HG02678 (cell line): ENCODE data around the gene ZNF197.
"Not testable (repeated sequence)": the region's sequence is repeated elsewhere in the genome, so short reads cannot be mapped to it uniquely, and the experiment has no call there.

Source experiments
- ATAC-seq: cut with Tn5 transposase; IDR thresholded peaks from one replicate; pipeline ENCODE4 v1.9.1; 2021; ENCODE audit warnings: mild to moderate bottlenecking, moderate library complexity; ENCODE audit not compliant: unreplicated experiment

Gene ZNF197

GRCh38 chr3:44661189-44661588 is 36.4 kb downstream of the ZNF197 start:
- no peak for ATAC-seq

DNA sequence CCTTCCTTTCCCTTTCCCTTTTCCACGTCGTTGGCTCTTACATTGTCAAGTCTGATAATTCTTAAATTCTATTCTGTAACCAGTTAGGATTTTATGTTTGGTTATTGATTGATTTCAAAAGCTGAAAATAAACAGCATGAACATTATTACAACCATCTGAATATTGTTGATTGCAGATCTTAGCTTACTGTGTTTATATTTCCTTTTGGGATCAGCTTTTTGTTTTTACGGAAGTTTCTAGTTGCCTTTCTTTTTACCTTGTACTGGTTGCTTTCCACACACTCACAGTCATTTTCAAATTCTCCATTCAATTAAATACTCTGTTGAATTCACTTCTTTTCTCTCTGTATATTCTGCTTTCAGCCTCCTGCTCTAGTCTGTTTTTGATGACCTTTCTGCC is 40.3 kb downstream of the ZNF197 start:
- no peak for ATAC-seq

GRCh38 chr3:44666346-44666745 is 41.5 kb downstream of the ZNF197 start:
- ATAC-seq = no peak

DNA sequence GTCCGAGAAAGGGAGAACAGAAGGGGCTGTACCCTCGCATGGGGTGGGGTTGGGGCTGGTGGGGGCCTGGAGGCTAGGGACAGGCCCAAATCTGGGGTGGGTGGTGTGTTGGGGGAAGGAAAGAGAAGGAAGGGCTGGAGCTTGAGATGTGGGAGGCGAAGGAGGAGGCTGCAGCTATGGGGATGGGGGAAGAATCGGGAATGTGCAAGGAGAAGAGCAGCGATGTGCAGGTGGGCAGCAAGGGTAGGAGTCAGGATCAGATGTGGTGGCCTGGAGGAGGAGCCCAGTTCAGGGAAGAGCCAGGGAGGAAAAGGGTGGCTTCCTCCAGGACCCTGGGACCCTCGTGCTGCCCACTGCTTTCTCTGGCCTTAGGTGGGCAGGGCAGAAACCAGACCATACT is 44.9 kb downstream of the ZNF197 start:
- no peak for ATAC-seq

DNA sequence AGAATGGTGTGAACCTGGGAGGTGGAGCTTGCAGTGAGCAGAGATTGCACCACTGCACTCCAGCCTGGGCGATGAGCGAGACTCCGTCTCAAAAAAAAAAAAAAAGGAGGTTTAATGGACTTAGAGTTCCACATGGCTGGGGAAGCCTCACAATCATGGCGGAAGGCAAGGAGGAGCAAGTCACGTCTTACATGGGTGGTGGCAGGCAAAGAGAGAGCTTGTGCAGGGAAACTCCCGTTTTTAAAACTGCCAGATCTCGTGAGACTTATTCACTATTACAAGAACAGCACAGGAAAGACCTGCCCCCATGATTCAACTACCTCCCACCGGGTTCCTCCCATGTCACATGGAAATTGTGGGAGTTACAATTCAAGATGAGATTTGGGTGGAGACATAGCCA is 48.6 kb downstream of the ZNF197 start:
- not testable (repeated sequence) for ATAC-seq

DNA sequence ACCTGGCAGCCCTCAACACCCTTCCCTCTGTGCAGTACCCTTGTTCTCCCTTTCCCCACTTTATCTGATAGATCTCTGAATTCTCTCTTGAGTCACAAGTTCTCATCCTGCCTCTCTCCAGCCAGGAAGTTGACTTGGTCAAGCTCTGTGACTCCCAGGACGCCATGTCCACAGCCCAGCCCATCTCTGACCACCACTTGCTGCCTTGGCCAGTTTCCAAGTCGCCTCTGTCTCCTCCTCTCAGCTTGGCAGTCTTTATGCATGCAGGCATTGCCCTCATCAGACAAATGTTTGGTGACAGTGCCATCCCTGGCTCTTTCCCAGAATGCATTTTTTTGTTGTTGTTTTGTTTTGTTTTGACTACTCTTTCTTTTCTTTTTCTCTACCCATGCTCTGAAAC is 49.4 kb downstream of the ZNF197 start:
- no peak for ATAC-seq

- peak; percentile 72 for ATAC-seq
Measured at GRCh38 chr3:44678480-44679116, 53.8 kb downstream of the ZNF197 start.

GRCh38 chr3:44680921-44681455 is 56.2 kb downstream of the ZNF197 start:
- ATAC-seq = no peak

GRCh38 chr3:44682182-44682896 is 57.5 kb downstream of the ZNF197 start:
- ATAC-seq = no peak

- peak; percentile 67 for ATAC-seq
Measured at GRCh38 chr3:44685128-44685800, 60.4 kb downstream of the ZNF197 start.

DNA sequence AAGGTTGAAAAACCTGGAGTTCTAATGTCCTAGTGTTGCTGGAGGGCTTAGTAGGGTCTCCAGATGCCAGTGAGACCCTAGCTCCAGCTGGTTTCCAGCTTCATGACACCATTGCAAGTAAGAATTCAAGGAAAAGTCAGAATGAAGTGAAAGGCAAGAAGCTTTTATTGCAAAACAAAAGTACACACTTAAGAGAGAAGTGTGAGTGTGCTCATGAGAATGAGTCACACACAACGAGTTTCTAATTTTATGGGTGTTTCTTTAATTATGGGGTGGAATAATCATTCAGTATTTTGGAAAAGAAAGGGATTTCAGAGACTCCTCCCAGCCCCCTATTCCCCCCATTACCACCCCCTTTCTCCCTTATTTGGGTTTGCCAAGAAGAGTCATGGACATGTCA is 63.1 kb downstream of the ZNF197 start:
- no peak for ATAC-seq
